HG02642 (cell line): ENCODE results near the gene INO80C.

Experiments used
- ATAC-seq: cut with Tn5 transposase; IDR thresholded peaks from one replicate; pipeline ENCODE4 v1.9.1; 2021; ENCODE audit warnings: mild to moderate bottlenecking; ENCODE audit not compliant: unreplicated experiment, poor library complexity

Gene INO80C

DNA sequence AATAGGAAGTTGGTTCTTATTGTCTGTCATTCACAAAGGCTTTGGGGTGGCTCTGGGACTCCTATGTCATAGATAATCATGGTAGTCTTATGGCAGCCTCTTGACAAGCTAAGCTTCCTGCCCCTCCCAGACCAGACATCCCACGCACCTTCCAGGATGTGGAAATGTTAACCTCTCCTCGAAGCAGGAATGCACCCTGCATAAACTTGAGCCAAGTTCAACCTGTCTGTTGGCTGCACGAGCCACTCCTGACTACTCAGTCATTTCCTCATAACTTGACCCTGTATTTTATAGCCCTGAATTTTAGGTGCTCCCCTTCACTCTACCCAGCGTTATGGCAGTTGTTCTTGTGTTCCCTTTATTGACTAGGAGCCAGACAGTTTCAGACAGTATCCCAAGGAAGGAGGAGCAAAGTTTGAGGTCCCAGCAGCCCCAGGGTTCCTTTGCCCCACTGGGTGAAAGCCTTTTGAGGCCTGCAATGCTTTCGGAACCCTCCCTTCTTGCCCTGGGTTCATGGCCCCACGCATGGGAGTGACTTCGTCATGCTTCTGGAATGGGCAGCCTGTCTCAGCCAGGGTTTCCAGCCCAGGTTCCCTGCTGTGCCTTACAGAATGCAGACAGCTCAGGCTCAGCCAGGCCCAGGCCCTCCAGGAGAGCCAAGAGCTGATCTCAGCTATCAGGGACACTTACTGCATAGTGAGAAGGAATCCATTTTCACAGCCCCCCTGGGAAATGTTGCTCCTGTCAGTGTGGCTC is 15.6 kb upstream of the INO80C start:
- no peak for ATAC-seq

DNA sequence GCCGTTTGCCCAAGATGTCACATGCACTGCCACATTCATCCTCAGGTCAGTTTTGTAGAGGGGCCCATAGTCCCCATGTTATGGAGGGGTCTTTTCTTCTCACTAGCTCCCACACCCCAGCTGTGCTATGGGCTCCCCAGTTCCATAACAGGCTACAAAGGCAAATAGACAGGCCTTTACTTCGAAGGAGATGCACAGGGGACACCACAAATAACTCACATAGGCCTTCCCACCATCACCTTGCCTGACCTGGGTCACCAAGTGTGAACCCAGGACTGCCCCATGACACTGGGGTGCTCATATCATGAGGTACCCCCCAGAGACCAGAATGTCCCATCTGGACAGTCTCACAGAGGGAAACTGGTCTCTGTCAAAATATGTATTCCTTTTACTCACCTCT is 15.0 kb upstream of the INO80C start:
- ATAC-seq, result no peak

GRCh38 chr18:35511833-35512232 is 14.1 kb upstream of the INO80C start:
- peak; percentile 34 for ATAC-seq

GRCh38 chr18:35511428-35511827 is 13.7 kb upstream of the INO80C start:
- peak; percentile 93 for ATAC-seq

- no peak for ATAC-seq
These were observed 12.4 kb upstream of the INO80C start for GRCh38 chr18:35510076-35510651.

- ATAC-seq, result no peak
These were observed 11.1 kb upstream of the INO80C start for GRCh38 chr18:35508746-35509338.

DNA sequence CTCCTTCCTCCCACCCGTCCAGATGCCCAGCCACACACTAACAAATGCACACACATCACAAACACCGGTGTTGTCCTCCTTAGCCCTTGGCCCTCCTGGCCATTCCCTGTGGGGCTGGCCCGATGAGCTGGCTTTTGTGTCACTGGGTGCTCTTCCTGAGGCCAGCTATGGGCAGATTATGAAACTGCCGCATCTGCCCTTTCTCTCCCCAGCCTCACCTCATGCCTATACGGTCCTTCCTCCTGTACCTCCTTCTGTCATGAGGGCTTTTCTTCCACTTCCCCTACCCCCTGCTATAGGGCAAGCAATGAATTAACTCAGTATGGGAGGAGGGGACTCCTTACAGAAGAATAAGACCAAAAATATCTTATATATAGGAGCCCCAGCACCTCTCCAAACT is 10.3 kb upstream of the INO80C start:
- no peak for ATAC-seq

DNA sequence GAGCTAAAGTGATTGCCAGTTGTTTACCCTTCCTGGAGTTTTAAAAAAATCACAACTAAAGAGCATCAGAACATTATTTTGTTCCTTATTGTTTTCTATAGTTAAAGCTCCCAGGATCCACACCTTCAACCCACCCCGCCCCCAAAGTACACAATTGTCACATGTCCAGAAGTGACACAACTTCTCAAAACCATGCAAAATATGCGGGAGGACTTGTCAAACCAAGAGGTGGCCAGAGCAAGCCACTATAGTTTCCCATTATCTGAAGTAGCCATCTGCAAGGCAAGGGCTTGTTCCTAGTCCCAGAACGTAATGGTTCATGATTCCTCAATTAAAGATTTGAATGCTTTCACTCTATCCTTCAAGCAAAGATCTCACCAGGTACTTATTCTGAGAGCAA is 9.9 kb upstream of the INO80C start:
- no peak for ATAC-seq

DNA sequence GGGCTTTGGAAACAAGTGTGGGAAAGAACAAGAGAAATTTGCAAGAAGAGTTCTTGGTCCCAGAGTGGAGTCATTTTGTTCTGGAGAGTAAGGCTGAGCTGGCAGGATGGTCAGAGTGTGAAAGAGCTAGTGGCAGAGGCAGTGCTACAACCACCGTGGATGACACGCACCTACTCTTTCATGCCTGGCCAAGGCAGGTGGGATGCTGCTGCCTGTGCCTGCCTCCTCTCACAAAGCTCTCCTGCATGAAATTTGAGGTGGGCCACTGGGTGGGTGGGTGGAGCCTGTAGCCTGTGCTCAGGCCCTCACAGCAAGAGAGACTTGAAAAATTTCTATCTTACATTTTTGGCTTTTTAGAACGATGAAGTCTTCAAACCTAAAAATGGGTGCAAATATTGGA is 9.4 kb upstream of the INO80C start:
- no peak for ATAC-seq

- ATAC-seq, result no peak
These were observed 8.4 kb upstream of the INO80C start for GRCh38 chr18:35506024-35506712.

- ATAC-seq, result no peak
These were observed 7.2 kb upstream of the INO80C start for GRCh38 chr18:35504996-35505395.

GRCh38 chr18:35502052-35502451 is 4.3 kb upstream of the INO80C start:
- no peak for ATAC-seq

GRCh38 chr18:35501369-35501768 is 3.6 kb upstream of the INO80C start:
- no peak for ATAC-seq

DNA sequence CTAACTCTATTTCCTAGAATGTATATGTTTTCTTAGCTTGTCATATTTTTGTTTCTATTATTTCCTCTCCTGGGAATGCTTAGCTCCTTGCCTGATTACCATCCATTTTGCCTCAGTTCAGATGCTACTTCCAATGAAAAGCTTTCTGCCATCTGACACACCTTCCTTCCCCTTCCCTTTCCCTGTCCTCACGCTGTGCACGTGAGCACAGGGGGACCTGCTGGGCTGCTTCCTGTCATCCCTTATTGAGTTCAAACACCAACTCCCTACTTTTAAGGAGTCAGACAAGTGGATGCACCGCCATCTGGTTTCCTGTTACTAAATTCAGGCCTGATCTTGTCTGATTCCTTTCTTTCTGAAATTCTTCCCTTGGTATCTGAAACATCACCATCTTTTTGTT is 2.4 kb upstream of the INO80C start:
- ATAC-seq, result no peak

- ATAC-seq, result peak; percentile 25
These were observed 762 bp downstream of the INO80C start for GRCh38 chr18:35497027-35497369.

DNA sequence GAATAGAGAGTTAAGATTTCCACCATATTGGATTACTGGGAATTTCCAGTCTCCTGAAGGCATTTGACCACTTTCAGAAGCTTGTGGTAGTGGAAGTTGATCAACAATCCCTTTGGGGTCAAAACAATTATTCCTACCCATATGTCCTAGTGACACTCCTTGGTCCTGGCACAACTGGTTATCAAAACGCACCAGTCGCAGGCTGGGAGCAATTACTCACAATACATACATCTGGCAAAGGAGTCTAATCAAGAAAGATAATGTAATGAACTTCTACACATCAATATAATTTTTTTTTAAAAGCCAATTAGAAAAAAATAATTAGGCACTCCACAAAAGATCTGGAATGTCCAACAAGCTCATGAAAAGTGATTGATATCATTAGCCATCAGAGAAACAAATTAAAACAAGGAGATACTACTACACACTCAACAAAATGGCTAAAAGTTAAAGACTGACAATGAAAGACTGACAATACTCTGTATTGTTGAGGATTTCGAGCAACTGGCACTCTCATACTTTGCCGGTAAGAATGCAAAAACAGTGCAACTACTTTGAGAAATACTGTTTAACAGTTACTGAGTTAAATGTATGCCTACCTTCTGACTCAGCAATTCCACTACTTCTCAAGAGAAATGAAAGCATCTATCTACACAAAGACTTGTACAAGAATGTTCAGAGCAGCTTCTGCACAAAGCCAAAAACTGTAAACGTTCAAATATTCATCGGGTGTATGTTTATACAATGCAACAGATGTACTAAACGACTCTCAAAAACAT is 2.0 kb downstream of the INO80C start:
- ATAC-seq, result no peak

DNA sequence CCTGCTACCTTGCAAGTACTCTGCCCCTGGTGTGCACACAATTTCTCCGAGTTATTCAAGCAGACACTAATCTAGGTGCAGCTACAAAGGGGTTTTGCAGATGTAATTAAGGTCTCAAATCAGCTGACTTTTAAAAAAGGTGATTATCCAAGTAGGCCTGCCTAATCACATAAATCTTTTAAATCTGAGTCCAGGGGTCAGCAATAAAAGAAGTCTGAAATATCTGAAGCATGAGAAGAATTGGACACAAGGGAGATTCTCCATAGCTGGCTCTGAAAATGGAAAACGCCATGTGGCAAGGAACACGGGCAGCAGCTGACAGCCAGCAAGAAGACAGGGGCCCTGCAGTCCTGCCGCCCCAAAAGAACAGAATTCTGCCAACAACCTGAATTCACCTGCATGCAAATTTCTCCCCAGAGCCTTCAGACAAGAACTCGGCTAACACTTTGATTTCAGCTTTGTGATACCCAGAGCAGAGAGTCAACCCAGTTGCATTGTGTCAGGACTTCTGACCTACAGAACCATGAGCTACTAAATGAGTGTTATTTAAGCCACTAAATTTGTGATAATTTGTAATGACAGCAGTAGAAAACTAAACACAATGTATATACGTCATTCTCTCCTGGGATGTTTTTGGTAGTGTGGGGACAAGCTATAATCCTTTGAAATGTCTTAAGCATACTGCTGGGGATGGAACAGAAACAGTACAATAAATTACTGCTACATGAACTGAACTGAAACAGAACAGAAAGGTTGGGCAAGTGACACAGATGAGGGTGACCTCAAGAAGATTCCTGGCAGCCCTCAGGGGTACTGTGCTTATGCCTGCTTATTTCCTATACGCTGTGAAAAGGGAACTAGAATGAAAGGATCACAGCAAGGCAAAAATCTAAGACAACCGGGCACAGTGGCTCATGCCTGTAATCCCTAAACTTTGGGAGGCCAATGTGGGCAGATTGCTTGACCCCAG is 3.2 kb downstream of the INO80C start:
- no peak for ATAC-seq

- no peak for ATAC-seq
These were observed 6.1 kb downstream of the INO80C start for GRCh38 chr18:35491700-35492077.

DNA sequence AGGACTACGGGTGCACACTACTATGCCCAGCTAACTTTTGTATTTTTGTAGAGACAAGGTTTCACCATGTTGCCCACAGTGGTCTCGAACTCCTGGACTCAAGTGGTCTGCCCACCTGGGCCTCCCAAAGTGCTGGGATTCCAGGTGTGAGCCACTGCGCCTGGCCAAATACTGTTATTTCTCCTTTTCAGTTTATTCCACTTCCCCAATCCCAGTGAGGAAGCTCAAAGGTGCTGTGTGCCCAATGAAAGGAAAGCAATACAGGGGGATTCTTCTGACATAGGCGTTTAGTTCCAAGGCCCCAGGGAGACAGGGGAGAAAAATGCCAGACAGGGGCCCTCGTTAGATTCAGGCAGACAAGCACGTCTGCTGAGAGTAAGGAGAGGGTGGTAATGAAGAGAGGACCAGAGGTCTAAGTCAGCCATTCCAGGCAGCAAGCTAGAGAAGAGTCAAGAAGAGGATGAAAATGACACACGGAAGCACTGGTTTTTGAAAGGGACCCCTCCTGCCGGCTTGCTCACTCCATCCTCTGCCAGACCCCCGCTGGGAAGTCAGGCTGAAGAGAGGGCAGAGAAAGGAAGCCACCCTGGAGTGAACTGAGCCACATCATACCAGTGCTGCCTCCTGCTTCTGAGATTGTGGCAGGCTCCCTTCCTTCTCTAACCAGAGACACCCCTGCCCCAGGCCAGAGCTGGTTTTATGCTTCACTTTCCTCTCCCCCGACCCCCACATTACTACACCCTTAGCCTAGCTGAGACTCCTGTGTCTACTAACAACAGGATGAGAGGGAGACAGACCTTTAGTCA is 6.7 kb downstream of the INO80C start:
- no peak for ATAC-seq
